Right lobe of liver (tissue), 6 donors: ENCODE results near the gene TANGO2. TPM values are rescaled to one million over a fixed set of nuclear protein-coding genes. Genes with fewer than 3 reads are reported as not detected.

Experiments
- ATAC-seq, 4 donors: fragments of 200-7000 bp; cut with Tn5 transposase; one replicate each; pipeline ENCODE4 v1.9.1; 2020; ENCODE audit warnings: mild to moderate bottlenecking in 4 of 4, moderate library complexity in 4 of 4
- DNase-seq, 3 donors: peaks; one replicate each; pipeline ENCODE4 v3.0.0-alpha.2; 2020
- H3K27ac ChIP-seq, 3 donors: fragments of 200-600 bp; one replicate each; pipeline ENCODE4 v1.8.0; 2022
- H3K27me3 ChIP-seq, 2 donors: fragments of 200-600 bp; one replicate each; pipeline ENCODE4 v1.8.0; 2022
- H3K36me3 ChIP-seq, 4 donors: fragments of 200-600 bp; sonication (generic) in 1 of 4; one replicate each; pipeline versions ENCODE4 v1.5.1 to v1.8.0; 2017 to 2022; ENCODE audit warnings: control low read depth in 1 of 4
- H3K4me1 ChIP-seq, 4 donors: fragments of 200-600 bp; sonication (generic) in 1 of 4; one replicate each; pipeline versions ENCODE4 v1.5.1 to v1.8.0; 2017 to 2022; ENCODE audit warnings: control low read depth in 1 of 4
- H3K4me3 ChIP-seq, 3 donors: fragments of 200-600 bp; one replicate each; pipeline ENCODE4 v1.8.0; 2022
- H3K9me3 ChIP-seq, 4 donors: fragments of 200-600 bp; sonication (generic) in 1 of 4; one replicate each; pipeline versions ENCODE4 v1.5.1 to v1.8.0; 2017 to 2022; ENCODE audit warnings: control low read depth in 1 of 4
- POLR2A ChIP-seq: fragments of 450-650 bp; IDR thresholded peaks from one replicate; pipeline ENCODE4 v1.6.1; 2017; ENCODE audit warnings: antibody characterized with exemption, mild to moderate bottlenecking
- WGBS: methylation state at CpG from one replicate; pipeline ENCODE4 v1.1.6; 2018; ENCODE audit warnings: low coverage, low lambda C conversion rate; ENCODE audit not compliant: insufficient coverage; ENCODE audit errors: missing lambda C conversion rate; 5-methylcytosine and 5-hydroxymethylcytosine counted together
- intact Hi-C, 2 donors: fragments of 100-400 bp; cut with DNase I; formaldehyde crosslinking; loops; one replicate each; pipeline versions ENCODE4 v1.11.2 to v1.14.1; 2022
- total RNA-seq, 6 experiments: library from RNA; depleted of rRNA in 2 of 6; stranded (reverse); fragments of >200 nt in 2 of 6; fragmentation: NEBNext Ultra II Directional in 3 of 6; extraction: Animal tissue kit (Norgen Biotek cat#: 25700) in 3 of 6; gene quantifications; one replicate each; pipeline versions ENCODE4 v1.1.0 to v1.2.4, GENCODE V29; 2016 to 2023
- TF ChIP-seq, protein P1 (sequence below), 4 donors: fragments of 200-600 bp in 3 of 4; fragments of 450-650 bp in 1 of 4; IDR thresholded peaks; one replicate each; pipeline versions ENCODE4 v1.5.1 to v1.8.0; 2016 to 2022; ENCODE audit warnings: antibody characterized with exemption in 4 of 4, mild to moderate bottlenecking in 2 of 4
- donor health status: DM: no; HTN: yes; CAD: no.
- donor health status: DM: no; HTN: no; CAD: no.
- donor health status: DM: no; HTN: no; CAD: no.
- donor health status: DM: no; HTN: yes; CAD: no.
- donor health status: DM: no; HTN: yes; CAD: no.

Gene TANGO2
- total RNA-seq, 6 experiments from 2014 or later: 11.0 to 27.0 (median 15.5) TPM

DNA sequence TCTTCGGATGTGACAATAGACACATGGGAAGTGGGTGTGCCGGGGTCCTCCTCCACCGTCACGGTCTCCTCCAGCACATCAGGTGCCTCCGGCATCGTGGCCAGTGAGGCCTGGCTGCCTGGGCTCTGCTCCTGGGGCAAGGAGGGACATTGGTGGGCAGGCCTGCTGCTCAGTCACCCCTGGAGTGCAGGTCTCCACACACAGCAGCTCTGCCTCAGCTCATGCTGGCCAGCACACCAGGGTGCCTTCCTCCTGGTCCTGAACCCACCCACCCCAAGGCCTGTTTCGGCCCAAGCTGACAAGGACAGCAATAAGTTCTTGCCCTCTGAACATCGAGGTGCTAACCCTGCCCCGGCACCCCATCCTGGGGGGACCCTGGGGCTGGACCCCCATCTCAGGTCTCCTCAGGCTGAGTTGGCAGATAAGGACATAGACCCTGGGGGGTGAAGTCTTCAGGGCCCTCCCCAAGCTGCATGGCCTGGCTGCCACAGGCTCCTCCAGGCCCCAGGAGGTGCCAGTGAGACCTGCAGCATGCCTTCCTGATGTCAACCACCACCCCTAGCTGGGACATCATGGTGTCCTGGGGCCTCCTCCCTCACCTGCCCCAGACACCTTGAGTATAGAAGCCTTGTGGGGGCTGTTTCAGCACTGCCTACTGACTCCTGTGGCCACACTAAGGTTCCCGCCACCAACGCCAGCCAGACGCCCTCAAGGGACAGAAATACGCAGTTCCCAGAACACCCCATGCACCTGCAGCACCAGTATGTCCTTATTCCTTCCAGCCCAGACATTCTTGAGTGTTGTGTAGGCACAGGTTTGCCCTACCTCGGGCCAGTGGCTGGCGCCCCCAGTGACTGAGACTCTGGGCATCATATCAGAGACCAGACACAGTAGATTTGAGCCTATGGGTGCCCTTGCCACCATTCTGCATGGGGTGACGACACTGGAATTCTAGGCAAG is 38.7 kb upstream of the TANGO2 start:
- peak in 2 of 3 donors; percentile 15 to 35 for DNase-seq
- Histone ChIP-seq H3K9me3 (no peaks in the 10 kb centered on the region), H3K36me3 (no peaks in the 10 kb centered on the region), H3K4me1 (peaks cover 0 to 10% (median 4%) of the 10 kb centered on the region in 4 donors), H3K4me3 (no peak overlapping the region), H3K27me3 (no peaks in the 10 kb centered on the region), H3K27ac (no peak overlapping the region)
- TF ChIP-seq, protein P1, sequence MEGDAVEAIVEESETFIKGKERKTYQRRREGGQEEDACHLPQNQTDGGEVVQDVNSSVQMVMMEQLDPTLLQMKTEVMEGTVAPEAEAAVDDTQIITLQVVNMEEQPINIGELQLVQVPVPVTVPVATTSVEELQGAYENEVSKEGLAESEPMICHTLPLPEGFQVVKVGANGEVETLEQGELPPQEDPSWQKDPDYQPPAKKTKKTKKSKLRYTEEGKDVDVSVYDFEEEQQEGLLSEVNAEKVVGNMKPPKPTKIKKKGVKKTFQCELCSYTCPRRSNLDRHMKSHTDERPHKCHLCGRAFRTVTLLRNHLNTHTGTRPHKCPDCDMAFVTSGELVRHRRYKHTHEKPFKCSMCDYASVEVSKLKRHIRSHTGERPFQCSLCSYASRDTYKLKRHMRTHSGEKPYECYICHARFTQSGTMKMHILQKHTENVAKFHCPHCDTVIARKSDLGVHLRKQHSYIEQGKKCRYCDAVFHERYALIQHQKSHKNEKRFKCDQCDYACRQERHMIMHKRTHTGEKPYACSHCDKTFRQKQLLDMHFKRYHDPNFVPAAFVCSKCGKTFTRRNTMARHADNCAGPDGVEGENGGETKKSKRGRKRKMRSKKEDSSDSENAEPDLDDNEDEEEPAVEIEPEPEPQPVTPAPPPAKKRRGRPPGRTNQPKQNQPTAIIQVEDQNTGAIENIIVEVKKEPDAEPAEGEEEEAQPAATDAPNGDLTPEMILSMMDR (IDR thresholded peaks at IDR 0.05): no peak
- TF ChIP-seq POLR2A: no peak
- no peak for ATAC-seq
- WGBS: 73% methylated on average over 2 of the region's 16 CpGs
- intact Hi-C loops: no loop called here

- Histone ChIP-seq H3K4me3 (no peak overlapping the region), H3K9me3 (no peaks in the 10 kb centered on the region), H3K27ac (no peak overlapping the region), H3K4me1 (peaks cover 0 to 10% (median 4%) of the 10 kb centered on the region in 4 donors), H3K36me3 (no peaks in the 10 kb centered on the region), H3K27me3 (no peaks in the 10 kb centered on the region)
- TF ChIP-seq POLR2A: no peak
- TF ChIP-seq, protein P1 (IDR thresholded peaks at IDR 0.05): no peak
- intact Hi-C loops: no loop called here
- peak in 2 of 3 donors; percentile 18 to 42 for DNase-seq
- 70% methylated on average over 2 of the region's 8 CpGs for WGBS
- ATAC-seq: no peak
Measured at GRCh38 chr22:19982991-19983578, 37.8 kb upstream of the TANGO2 start.

- DNase-seq (peak in 2 of 3 donors; percentile 20 to 35), ATAC-seq (no peak)
- Histone ChIP-seq H3K36me3 (no peaks in the 10 kb centered on the region), H3K27me3 (no peaks in the 10 kb centered on the region), H3K4me3 (no peak overlapping the region), H3K27ac (peak overlapping the region in 1 of 3 donors; percentile 7), H3K9me3 (no peaks in the 10 kb centered on the region), H3K4me1 (peaks cover 0 to 10% (median 4%) of the 10 kb centered on the region in 4 donors)
- TF ChIP-seq POLR2A: no peak
- TF ChIP-seq, protein P1 (IDR thresholded peaks at IDR 0.05): no peak
- intact Hi-C loops: no loop called here
- 50% methylated on average over 2 of the region's 5 CpGs for WGBS
Measured at GRCh38 chr22:19983741-19984140, 37.2 kb upstream of the TANGO2 start.

DNA sequence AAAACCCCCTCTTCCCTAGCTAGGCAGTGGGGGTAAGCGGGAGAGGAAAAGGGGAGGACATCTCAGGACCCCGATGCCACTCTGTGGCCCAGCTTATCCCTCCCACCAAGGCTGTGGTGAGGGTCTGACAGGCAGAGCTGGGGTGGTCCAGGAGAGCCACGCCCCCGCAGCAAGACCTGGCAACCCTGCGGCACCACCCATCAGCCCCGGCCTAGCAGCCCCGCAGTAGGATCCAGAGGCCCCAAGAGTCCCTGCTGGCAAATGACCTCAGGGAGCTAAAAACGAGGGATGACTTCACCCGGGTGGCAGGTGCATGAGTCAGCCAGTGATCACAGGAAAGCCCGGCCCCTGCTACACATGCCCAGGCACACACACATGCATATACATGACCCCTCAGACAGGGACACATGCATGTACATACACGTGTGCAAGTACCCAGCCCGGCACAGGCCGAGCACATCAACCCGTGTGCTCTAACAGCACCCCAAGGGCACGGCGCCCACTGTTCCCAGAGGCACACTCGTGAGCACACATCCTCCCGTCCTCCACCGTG is 36.6 kb upstream of the TANGO2 start:
- Histone ChIP-seq H3K27ac (peak overlapping the region in 1 of 3 donors; percentile 10), H3K4me1 (peaks cover 0 to 10% (median 4%) of the 10 kb centered on the region in 4 donors), H3K4me3 (no peak overlapping the region), H3K27me3 (no peaks in the 10 kb centered on the region), H3K36me3 (no peaks in the 10 kb centered on the region), H3K9me3 (no peaks in the 10 kb centered on the region)
- DNase-seq (peak in 2 of 3 donors; percentile 50 to 65), ATAC-seq (peak in 1 of 4 donors; percentile 72)
- TF ChIP-seq, protein P1 (IDR thresholded peaks at IDR 0.05): no peak
- 50% methylated on average over 2 of the region's 19 CpGs for WGBS
- intact Hi-C loops: no loop called here
